Subcutaneous adipose tissue (tissue), 4 donors: ENCODE measurements around the gene AKAP17A. TPM values are rescaled to one million over a fixed set of nuclear protein-coding genes. Genes with fewer than 3 reads are reported as not detected.

ENCODE experiments used
- CTCF ChIP-seq: fragments of 450-650 bp; IDR thresholded peaks from one replicate; pipeline ENCODE4 v1.5.1; 2016; ENCODE audit warnings: low read depth, mild to moderate bottlenecking, control low read depth, antibody characterized with exemption, moderate library complexity
- total RNA-seq, 4 donors: library from RNA; depleted of rRNA; stranded (reverse); fragments of >200 nt; gene quantifications; one replicate each; pipeline ENCODE4 v1.1.0, GENCODE V29; 2016

The AKAP17A gene
- total RNA-seq, 4 donors from 2014 or later = 16.1 to 49.4 (median 30.6) TPM

- no peak for TF ChIP-seq CTCF
Measured at GRCh38 chrX:1578511-1579173, 12.8 kb upstream of the AKAP17A start.

- no peak for TF ChIP-seq CTCF
Measured at GRCh38 chrX:1581132-1581531, 10.3 kb upstream of the AKAP17A start.

GRCh38 chrX:1582686-1583437 lies 8.5 kb upstream of the AKAP17A start:
- TF ChIP-seq CTCF = no peak

- TF ChIP-seq CTCF = no peak
Measured at GRCh38 chrX:1584237-1585011, 7.0 kb upstream of the AKAP17A start.

GRCh38 chrX:1587161-1587560 lies 4.2 kb upstream of the AKAP17A start:
- TF ChIP-seq CTCF = no peak

GRCh38 chrX:1589356-1590130 lies 1.9 kb upstream of the AKAP17A start:
- TF ChIP-seq CTCF = no peak
